Activated CD4-positive, alpha-beta T cell treated with anti-CD3 and anti-CD28 coated beads, Interleukin-10, Interleukin-2, amounts not matched to agents 100 ng/mL and 50 ng/mL, durations not matched to agents 16 hours and 8 hours (primary cell): ENCODE measurements around the gene NRXN2.
A peak's percentile ranks its signal among the peaks of the same experiment; 100 is the strongest.
"Not testable (repeated sequence)": the region's sequence is repeated elsewhere in the genome, so short reads cannot be mapped to it uniquely, and the experiment has no call there.

Experiments
- DNase-seq: peaks from one replicate; pipeline ENCODE4 v3.0.0-alpha.2; 2020

The NRXN2 gene

GRCh38 chr11:64667154-64667745, 55.7 kb downstream of the NRXN2 start:
- no peak for DNase-seq

- no peak for DNase-seq
Observed at GRCh38 chr11:64665411-64665821, 57.6 kb downstream of the NRXN2 start.

GRCh38 chr11:64664236-64664870, 58.6 kb downstream of the NRXN2 start:
- not testable (repeated sequence) for DNase-seq

GRCh38 chr11:64663656-64664055, 59.3 kb downstream of the NRXN2 start:
- DNase-seq, result no peak

- no peak for DNase-seq
Observed at GRCh38 chr11:64661614-64662013, 61.4 kb downstream of the NRXN2 start.

- DNase-seq, result no peak
Observed at GRCh38 chr11:64661146-64661545, 61.9 kb downstream of the NRXN2 start.

- DNase-seq, result no peak
Observed at GRCh38 chr11:64660706-64661105, 62.3 kb downstream of the NRXN2 start.

GRCh38 chr11:64660205-64660604, 62.8 kb downstream of the NRXN2 start:
- DNase-seq, result no peak

- no peak for DNase-seq
Observed at GRCh38 chr11:64659417-64660144, 63.4 kb downstream of the NRXN2 start.

GRCh38 chr11:64658265-64658664, 64.7 kb downstream of the NRXN2 start:
- no peak for DNase-seq

- no peak for DNase-seq
Observed at GRCh38 chr11:64656862-64657261, 66.1 kb downstream of the NRXN2 start.

GRCh38 chr11:64655941-64656601, 66.9 kb downstream of the NRXN2 start:
- no peak for DNase-seq

GRCh38 chr11:64654958-64655541, 67.9 kb downstream of the NRXN2 start:
- DNase-seq, result no peak

GRCh38 chr11:64654439-64654838, 68.6 kb downstream of the NRXN2 start:
- no peak for DNase-seq

GRCh38 chr11:64653388-64653973, 69.5 kb downstream of the NRXN2 start:
- DNase-seq, result no peak

- peak; percentile 71 for DNase-seq
Observed at GRCh38 chr11:64652586-64653387, 70.2 kb downstream of the NRXN2 start.

- peak; percentile 16 for DNase-seq
Observed at GRCh38 chr11:64650923-64651523, 72.0 kb downstream of the NRXN2 start.

- DNase-seq, result peak; percentile 20
Observed at GRCh38 chr11:64649291-64649697, 73.7 kb downstream of the NRXN2 start.

GRCh38 chr11:64648551-64648950, 74.4 kb downstream of the NRXN2 start:
- no peak for DNase-seq

- no peak for DNase-seq
Observed at GRCh38 chr11:64647019-64647779, 75.8 kb downstream of the NRXN2 start.
